ENCODE results near the gene NCOA1. TPM values are rescaled to one million over a fixed set of nuclear protein-coding genes. Genes with fewer than 3 reads are reported as not detected.
A peak's percentile ranks its signal among the peaks of the same experiment; 100 is the strongest.
"Not testable (repeated sequence)": the region's sequence is repeated elsewhere in the genome, so short reads cannot be mapped to it uniquely, and the experiment has no call there.

NCOA1 gene
- total and polyA plus RNA-seq, 2 of the 4 experiments (the other 2 are of a cell fraction), result 6.7 to 11.3 TPM

- POLR2A ChIA-PET (ENCODE audit: unreplicated experiment); H3K36me3 ChIP-seq (ENCODE audit: control insufficient read depth, insufficient read depth, low read length); DNase-seq; H3K4me3 ChIP-seq (ENCODE audit: insufficient read depth, low read depth, low read length); H2AFZ ChIP-seq (replicated peaks; ENCODE audit: low read length, poor library complexity); H3K23ac ChIP-seq (ENCODE audit: low read depth, low read length); dilution Hi-C loops (cut with HindIII; ENCODE audit: low sequenced_read_pairs, unreplicated experiment); H4K5ac ChIP-seq (ENCODE audit: low read depth, low read length); H3K4ac ChIP-seq (ENCODE audit: low read depth, low read length); ATAC-seq (ENCODE audit: low read depth); H3K18ac ChIP-seq (ENCODE audit: low read depth, low read length); H3K9me3 ChIP-seq (ENCODE audit: control insufficient read depth, insufficient read depth, low read length); H2BK20ac ChIP-seq (ENCODE audit: low read depth, low read length); H3K9ac ChIP-seq (ENCODE audit: low read depth, low read length); H2BK5ac ChIP-seq (ENCODE audit: low read depth, low read length, poor library complexity, severe bottlenecking); intact Hi-C loops (cut with micrococcal nuclease); in situ Hi-C loops (cut with MboI; ENCODE audit: low sequenced_read_pairs); H3K4me1 ChIP-seq (ENCODE audit: control insufficient read depth, insufficient read depth, low read length); H3K9me1 ChIP-seq (ENCODE audit: insufficient read depth, low read length); CTCF ChIA-PET; BruUV-seq (replicated peaks); H2BK120ac ChIP-seq (ENCODE audit: low read depth, low read length); H3K14ac ChIP-seq (replicated peaks; ENCODE audit: low read depth, low read length); H2BK15ac ChIP-seq (ENCODE audit: low read depth, low read length); H4K20me1 ChIP-seq (ENCODE audit: insufficient read depth, low read length); H2AK5ac ChIP-seq (ENCODE audit: low read depth, low read length); H4K91ac ChIP-seq (ENCODE audit: insufficient read depth, low read depth, low read length); H3K27me3 ChIP-seq (ENCODE audit: control insufficient read depth, insufficient read depth, low read length); H3K27ac ChIP-seq (ENCODE audit: insufficient read depth, low read length); H3K4me2 ChIP-seq (ENCODE audit: low read depth, low read length); H2AK9ac ChIP-seq (replicated peaks; ENCODE audit: low read depth, low read length, poor library complexity): not testable (repeated sequence)
- 0 out of 2 replicates have a peak overlapping the region, but pooled peaks have one; percentile 1 for H3K56ac ChIP-seq (ENCODE audit: extremely low read depth, insufficient read depth, low read length)
- TF ChIP-seq NFE2L2 (IDR thresholded peaks at IDR 0.05; ENCODE audit: low read depth, low read length), result peak; percentile 94
- TF ChIP-seq MAFK (IDR thresholded peaks at IDR 0.05; ENCODE audit: low read depth, low read length), result peak; percentile 91
- 96% methylated on average over 11 of the region's 25 CpGs; no CpG with 5 or more reads in 1 of the 2 experiments for WGBS, 2 experiments (ENCODE audit: extremely low coverage in 2 of 2, insufficient read length in 1 of 2)
- H4K8ac ChIP-seq (ENCODE audit: low read depth in 2 of 2, low read length in 2 of 2), result 0 out of 4 replicates have a peak overlapping the region, but pooled peaks of 1 of the 2 experiments have one; percentile 16
- H3K79me1 ChIP-seq (ENCODE audit: low read depth in 1 of 2, low read length in 2 of 2), result peaks cover 13 to 15% of the 10 kb centered on the region in 2 experiments; a peak in 3 of 4 replicates
Measured at GRCh38 chr2:24805811-24806660, 315.0 kb downstream of the NCOA1 start.

Data from IMR-90 (cell line).